Measurements from ENCODE around the gene PDGFRB. TPM values are rescaled to one million over a fixed set of nuclear protein-coding genes. Genes with fewer than 3 reads are reported as not detected.

PDGFRB gene
- total RNA-seq, 1 donor from 2014 or later: 89.3 TPM

DNA sequence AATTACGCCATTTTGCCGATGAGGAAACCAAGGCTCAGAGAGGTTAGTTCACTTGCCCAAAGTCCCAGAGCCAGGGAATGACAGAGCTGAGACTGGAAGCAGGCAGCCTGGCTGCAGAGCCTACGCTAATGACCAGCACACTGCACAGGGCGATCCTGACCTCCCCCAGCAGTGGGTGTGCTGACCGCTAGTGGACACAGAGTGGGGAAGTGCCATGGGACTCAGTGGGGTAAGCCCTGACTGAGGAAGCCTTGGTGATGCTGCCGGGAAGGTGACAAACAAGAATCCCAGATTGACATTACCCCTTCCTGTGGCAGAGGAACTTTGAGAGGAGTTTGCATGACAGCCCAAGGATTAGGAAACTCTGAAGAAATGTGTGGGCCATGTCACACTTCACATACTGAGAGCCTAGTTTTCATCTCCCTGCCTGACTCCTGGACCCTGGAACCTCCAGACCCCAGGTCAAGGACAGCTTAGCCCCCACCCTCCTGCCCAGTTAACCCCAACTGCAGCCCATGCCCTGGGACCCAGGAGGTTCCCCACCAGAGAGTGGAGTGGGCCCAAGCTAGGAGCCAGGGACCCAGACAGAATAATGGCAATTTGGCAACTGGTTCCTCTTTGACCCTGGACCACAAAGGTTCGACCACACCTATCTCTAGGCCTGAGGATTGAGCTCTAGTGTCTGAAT is 49.6 kb downstream of the PDGFRB start:
- intact Hi-C loops (cut with DNase I): no loop called here
- Histone ChIP-seq H3K4me3 (no peak overlapping the region), H3K9me3 (no peaks in the 10 kb centered on the region), H3K36me3 (no peaks in the 10 kb centered on the region), H3K27ac (no peak overlapping the region), H3K27me3 (ENCODE audit: low read depth) (no peaks in the 10 kb centered on the region), H3K4me1 (peaks cover 14% of the 10 kb centered on the region)
- TF ChIP-seq, protein P1, sequence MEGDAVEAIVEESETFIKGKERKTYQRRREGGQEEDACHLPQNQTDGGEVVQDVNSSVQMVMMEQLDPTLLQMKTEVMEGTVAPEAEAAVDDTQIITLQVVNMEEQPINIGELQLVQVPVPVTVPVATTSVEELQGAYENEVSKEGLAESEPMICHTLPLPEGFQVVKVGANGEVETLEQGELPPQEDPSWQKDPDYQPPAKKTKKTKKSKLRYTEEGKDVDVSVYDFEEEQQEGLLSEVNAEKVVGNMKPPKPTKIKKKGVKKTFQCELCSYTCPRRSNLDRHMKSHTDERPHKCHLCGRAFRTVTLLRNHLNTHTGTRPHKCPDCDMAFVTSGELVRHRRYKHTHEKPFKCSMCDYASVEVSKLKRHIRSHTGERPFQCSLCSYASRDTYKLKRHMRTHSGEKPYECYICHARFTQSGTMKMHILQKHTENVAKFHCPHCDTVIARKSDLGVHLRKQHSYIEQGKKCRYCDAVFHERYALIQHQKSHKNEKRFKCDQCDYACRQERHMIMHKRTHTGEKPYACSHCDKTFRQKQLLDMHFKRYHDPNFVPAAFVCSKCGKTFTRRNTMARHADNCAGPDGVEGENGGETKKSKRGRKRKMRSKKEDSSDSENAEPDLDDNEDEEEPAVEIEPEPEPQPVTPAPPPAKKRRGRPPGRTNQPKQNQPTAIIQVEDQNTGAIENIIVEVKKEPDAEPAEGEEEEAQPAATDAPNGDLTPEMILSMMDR (IDR thresholded peaks at IDR 0.05): no peak
- peak; percentile 75 to 80 for ATAC-seq
- DNase-seq: peak; percentile 65

DNA sequence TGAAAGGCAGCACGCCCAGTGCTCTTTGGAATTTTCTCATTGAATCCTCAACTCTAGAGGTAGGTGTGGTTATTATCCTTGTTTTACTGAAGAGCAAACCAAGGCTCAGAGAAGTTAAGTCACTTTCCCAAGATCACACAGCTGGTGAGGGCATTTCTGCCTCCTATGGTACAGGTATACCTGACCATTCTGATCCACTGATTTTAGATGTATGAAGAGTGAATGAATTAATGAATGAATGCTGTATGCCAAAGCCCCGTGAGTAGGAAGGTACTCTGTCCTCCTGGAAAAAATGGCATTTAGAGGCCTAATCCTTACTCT is 51.1 kb downstream of the PDGFRB start:
- Histone ChIP-seq H3K36me3 (no peaks in the 10 kb centered on the region), H3K4me3 (no peak overlapping the region), H3K4me1 (peaks cover 14% of the 10 kb centered on the region), H3K27ac (no peak overlapping the region), H3K27me3 (ENCODE audit: low read depth) (no peaks in the 10 kb centered on the region), H3K9me3 (no peaks in the 10 kb centered on the region)
- DNase-seq: no peak
- ATAC-seq: no peak
- intact Hi-C loops (cut with DNase I): no loop called here
- TF ChIP-seq, protein P1 (IDR thresholded peaks at IDR 0.05): no peak

DNA sequence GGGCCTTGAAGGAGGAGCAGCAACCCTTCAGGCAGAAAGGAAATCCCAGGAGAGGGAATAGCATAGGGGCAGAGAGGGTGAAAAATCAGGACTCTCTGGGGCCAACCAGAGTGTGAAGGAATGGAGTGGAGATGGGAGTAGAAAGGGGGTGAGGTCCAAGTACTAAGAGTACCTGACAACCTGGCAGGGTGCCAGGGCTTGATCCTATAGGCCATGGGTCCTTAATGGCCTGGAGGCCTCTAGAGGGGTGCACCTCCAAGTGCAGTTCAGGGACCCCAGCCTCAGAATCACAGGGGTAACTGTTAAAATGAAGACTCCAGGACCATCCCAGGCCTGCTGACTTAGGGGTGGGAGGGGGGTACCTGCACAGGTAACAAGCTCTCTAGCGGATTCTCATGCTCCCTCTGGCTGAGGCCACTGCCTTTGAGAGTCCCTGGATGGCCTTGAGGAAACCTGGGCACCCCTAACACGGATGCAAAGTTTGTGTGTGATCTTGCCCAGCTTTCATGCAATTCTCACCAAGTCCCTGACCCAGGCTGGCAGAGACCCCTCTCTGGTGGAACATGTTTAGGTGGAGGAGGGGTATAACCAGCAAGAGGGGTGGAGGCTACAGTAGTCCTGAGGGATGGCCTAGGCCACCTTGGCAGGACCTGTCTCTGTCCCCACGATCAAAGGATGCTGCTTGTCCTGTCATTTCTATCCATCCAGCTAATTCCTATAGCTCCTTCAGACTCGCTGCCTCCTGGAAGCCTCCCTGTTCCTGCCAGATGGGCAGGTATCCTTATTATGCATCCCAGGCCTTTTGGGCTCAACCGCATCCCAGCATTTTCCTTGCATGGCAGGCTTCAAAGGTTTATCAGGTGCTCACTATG is 51.7 kb downstream of the PDGFRB start:
- H3K27me3 ChIP-seq (ENCODE audit: low read depth): no peaks in the 10 kb centered on the region
- H3K4me1 ChIP-seq: peaks cover 14% of the 10 kb centered on the region
- TF ChIP-seq, protein P1 (IDR thresholded peaks at IDR 0.05): no peak
- no peak for DNase-seq
- H3K27ac ChIP-seq: no peak overlapping the region
- H3K36me3 ChIP-seq: no peaks in the 10 kb centered on the region
- ATAC-seq: no peak
- intact Hi-C loops (cut with DNase I): no loop called here
- H3K9me3 ChIP-seq: no peaks in the 10 kb centered on the region
- no peak overlapping the region for H3K4me3 ChIP-seq

DNA sequence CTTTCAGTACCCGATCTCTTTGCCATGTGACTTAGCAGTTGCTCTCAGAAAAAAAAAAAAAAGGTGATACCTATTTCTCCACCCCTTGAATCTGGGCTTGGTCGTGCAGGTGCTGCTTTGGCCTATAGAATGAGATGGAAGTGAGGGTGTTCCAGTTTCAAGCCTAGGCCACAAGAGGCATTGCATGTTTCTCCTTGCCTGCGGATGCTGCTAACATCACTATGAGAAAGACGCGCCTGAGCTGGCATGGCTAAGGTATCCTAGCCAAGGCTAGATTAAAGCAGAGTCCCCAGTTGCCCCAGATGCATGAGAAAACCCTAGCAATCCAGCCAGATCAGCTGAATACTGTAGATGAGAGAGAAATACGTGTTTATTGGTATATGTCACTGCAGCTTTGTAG is 54.6 kb downstream of the PDGFRB start:
- no peak for ATAC-seq
- Histone ChIP-seq H3K36me3 (no peaks in the 10 kb centered on the region), H3K4me1 (peaks cover 8% of the 10 kb centered on the region), H3K27me3 (ENCODE audit: low read depth) (no peaks in the 10 kb centered on the region), H3K27ac (no peak overlapping the region), H3K9me3 (no peaks in the 10 kb centered on the region), H3K4me3 (no peak overlapping the region)
- intact Hi-C loops (cut with DNase I): no loop called here
- TF ChIP-seq, protein P1 (IDR thresholded peaks at IDR 0.05): no peak
- no peak for DNase-seq

DNA sequence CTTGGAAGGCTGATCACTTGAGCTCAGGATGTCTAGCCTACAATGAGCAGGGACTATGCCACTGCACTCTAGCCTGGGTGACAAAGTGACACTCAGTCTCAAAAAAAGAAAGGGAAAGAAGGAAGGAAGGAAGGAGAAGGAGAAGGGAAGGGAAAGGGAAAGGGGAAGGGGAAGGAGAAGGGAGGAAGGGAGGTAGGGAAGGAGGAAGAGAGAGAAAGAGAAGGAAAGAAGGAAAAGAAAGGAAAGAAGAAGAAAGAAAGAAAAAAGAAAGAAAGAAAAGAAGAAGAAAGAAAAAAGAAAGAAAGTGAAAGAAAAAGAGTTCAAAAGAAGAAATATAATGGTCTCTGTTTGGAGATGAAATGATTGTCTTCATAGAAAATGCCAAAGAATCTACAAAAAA is 58.5 kb downstream of the PDGFRB start:
- TF ChIP-seq, protein P1 (IDR thresholded peaks at IDR 0.05): no peak
- Histone ChIP-seq H3K36me3 (no peaks in the 10 kb centered on the region), H3K27ac (no peak overlapping the region), H3K9me3 (no peaks in the 10 kb centered on the region), H3K27me3 (ENCODE audit: low read depth) (no peaks in the 10 kb centered on the region), H3K4me3 (no peak overlapping the region), H3K4me1 (no peaks in the 10 kb centered on the region)
- intact Hi-C loops (cut with DNase I): no loop called here
- no peak for DNase-seq
- no peak for ATAC-seq
